K562 (cell line): ENCODE data around the gene GMPR. TPM values are rescaled to one million over a fixed set of nuclear protein-coding genes. Genes with fewer than 3 reads are reported as not detected.

Experiments used
- BRF1 ChIP-seq: IDR thresholded peaks from 3 replicates; pipeline ENCODE4 v1.6.1; 2011; ENCODE audit warnings: borderline replicate concordance, mild to moderate bottlenecking; ENCODE audit not compliant: insufficient read length; ENCODE audit errors: extremely low read depth
- CBX1 ChIP-seq: sonication (generic); IDR thresholded peaks from 2 replicates; pipeline ENCODE4 v1.6.1; 2016; ENCODE audit warnings: antibody characterized with exemption, low read depth, mild to moderate bottlenecking
- COPS2 ChIP-seq: fragments of 450-650 bp; conservative IDR thresholded peaks from 2 replicates; pipeline ENCODE4 v1.6.1; 2016; ENCODE audit warnings: mild to moderate bottlenecking, moderate library complexity
- CREBBP ChIP-seq: IDR thresholded peaks from one replicate; pipeline ENCODE4 v1.6.1; 2012; ENCODE audit warnings: low read depth, mild to moderate bottlenecking, control low read depth, inconsistent platforms, low read length
- E4F1 ChIP-seq: fragments of 250-450 bp; sonication (Bioruptor Pico); IDR thresholded peaks from 2 replicates; pipeline ENCODE4 v1.5.0; 2021; ENCODE audit warnings: mild to moderate bottlenecking, borderline replicate concordance
- JUN ChIP-seq, 2 experiments: sonication (generic) in 1 of 2; formaldehyde crosslinking in 1 of 2; IDR thresholded peaks; 2 replicates each; pipeline versions ENCODE4 v1.6.1 to v1.8.0; 2012 to 2022; ENCODE audit warnings: borderline replicate concordance in 2 of 2, mild to moderate bottlenecking in 2 of 2, improper control_type of control experiment in 1 of 2, low read depth in 1 of 2, low read length in 1 of 2, missing genetic modification reagents in 1 of 2
- NCOA6 ChIP-seq: fragments of 450-650 bp; IDR thresholded peaks from 2 replicates; pipeline ENCODE4 v1.6.1; 2017; ENCODE audit warnings: mild to moderate bottlenecking
- PHTF2 ChIP-seq: fragments of 250-450 bp; sonication (Bioruptor Pico); IDR thresholded peaks from 2 replicates; pipeline ENCODE4 v1.5.0; 2021; ENCODE audit warnings: mild to moderate bottlenecking
- PRMT5 ChIP-seq: sonication (generic); formaldehyde crosslinking; IDR thresholded peaks from 2 replicates; pipeline ENCODE4 v1.5.0; 2020; ENCODE audit warnings: missing genetic modification reagents
- SLC30A9 ChIP-seq: fragments of 250-450 bp; sonication (Bioruptor Pico); IDR thresholded peaks from 2 replicates; pipeline ENCODE4 v1.8.0; 2022; ENCODE audit warnings: mild to moderate bottlenecking, moderate library complexity
- SMARCA4 ChIP-seq: fragments of 450-650 bp; IDR thresholded peaks from 2 replicates; pipeline ENCODE4 v1.6.1; 2016
- SMARCE1 ChIP-seq: fragments of 450-650 bp; IDR thresholded peaks from 2 replicates; pipeline ENCODE4 v1.7.1; 2016; ENCODE audit warnings: mild to moderate bottlenecking
- SMC3 ChIP-seq: conservative IDR thresholded peaks from 2 replicates; pipeline ENCODE4 v1.6.1; 2011; ENCODE audit warnings: low read depth, low read length, improper control_type of control experiment; ENCODE audit not compliant: insufficient read depth
- SRF ChIP-seq, 2 experiments: fragments of 250-450, 450-650 bp in 1 of 2; sonication (Bioruptor Pico) in 1 of 2; sonication (generic) in 1 of 2; formaldehyde crosslinking; IDR thresholded peaks; 2 replicates each; pipeline versions ENCODE4 v1.5.0 to v1.5.1; 2020 to 2022; ENCODE audit warnings: mild to moderate bottlenecking in 1 of 2, missing genetic modification reagents in 1 of 2
- TGIF2 ChIP-seq: sonication (generic); formaldehyde crosslinking; IDR thresholded peaks from 2 replicates; pipeline ENCODE4 v1.8.1; 2022; ENCODE audit warnings: mild to moderate bottlenecking, missing genetic modification reagents, moderate library complexity
- WHSC1 ChIP-seq: IDR thresholded peaks from one replicate; pipeline ENCODE4 v1.6.1; 2012; ENCODE audit warnings: low read length, control low read depth, inconsistent platforms
- XRCC3 ChIP-seq: fragments of 450-650 bp; IDR thresholded peaks from 2 replicates; pipeline ENCODE4 v1.6.1; 2017; ENCODE audit warnings: mild to moderate bottlenecking, moderate library complexity
- ZKSCAN1 ChIP-seq: fragments of 150-350 bp; IDR thresholded peaks from 2 replicates; pipeline ENCODE4 v1.6.1; 2016; ENCODE audit warnings: low read depth, low read length
- ZNF124 ChIP-seq: sonication (generic); formaldehyde crosslinking; IDR thresholded peaks from 2 replicates; pipeline ENCODE4 v1.8.1; 2022; ENCODE audit warnings: missing genetic modification reagents
- ZNF311 ChIP-seq: fragments of 250-450 bp; sonication (Bioruptor Pico); IDR thresholded peaks from 2 replicates; pipeline ENCODE4 v1.4.0; 2020; ENCODE audit warnings: mild to moderate bottlenecking, moderate library complexity
- ZNF512 ChIP-seq: IDR thresholded peaks from 2 replicates; pipeline ENCODE4 v1.6.1; 2016; ENCODE audit warnings: missing genetic modification characterization, missing compliant biosample characterization
- ZNF644 ChIP-seq: fragments of 200-800 bp; sonication (Bioruptor generic); IDR thresholded peaks from 2 replicates; pipeline ENCODE4 v1.6.1; 2016; ENCODE audit warnings: low read depth, missing genetic modification characterization, missing compliant biosample characterization
- ZNF696 ChIP-seq: fragments of 250-450 bp; sonication (Bioruptor Pico); conservative IDR thresholded peaks from 2 replicates; pipeline ENCODE4 v1.4.0; 2020; ENCODE audit warnings: mild to moderate bottlenecking, moderate library complexity
- ZZZ3 ChIP-seq: fragments of 450-650 bp; IDR thresholded peaks from 2 replicates; pipeline ENCODE4 v1.6.1; 2016; ENCODE audit warnings: antibody characterized with exemption, mild to moderate bottlenecking, moderate library complexity
- polyA plus RNA-seq, 8 experiments: library from polyadenylated mRNA; depleted of rRNA in 4 of 8; stranded (reverse) in 5 of 8; unstranded in 3 of 8; fragments of >200 nt; fragmentation: Nextera tagmentation in 2 of 8; fragmentation: Illumina TruSeq in 1 of 8; extraction: Ambion mirVana in 2 of 8; extraction: Trizol in 1 of 8; gene quantifications; 2 replicates each; pipeline versions ENCODE4 v1.2.1 to v1.2.3, GENCODE V29; 2011 to 2014; ENCODE audit warnings: inconsistent platforms in 1 of 8, missing spikeins in 1 of 8
- total RNA-seq, 7 experiments: library from RNA; depleted of rRNA in 6 of 7; stranded (reverse); fragments of >200 nt in 6 of 7; fragmentation: Illumina TruSeq in 2 of 7; extraction: Trizol in 2 of 7; gene quantifications; 2 replicates each; pipeline versions ENCODE4 v1.2.1 to v1.2.3, GENCODE V29; 2011 to 2021; ENCODE audit warnings: low replicate concordance in 1 of 7

GMPR gene
- total and polyA plus RNA-seq, 9 of the 15 experiments (the other 6 are each of a cell fraction or from before 2014, with no cell fraction given) = 34.6 to 83.7 (median 49.8) TPM

GRCh38 chr6:16238057-16238962 is at the start of gene GMPR (continued):
- TF ChIP-seq TGIF2 (CRISPR knock-in tag) (no peak), BRF1 (no peak), NCOA6 (no peak), XRCC3 (no peak), ZNF696 (no peak), CREBBP (no peak), SLC30A9 (CRISPR knock-in tag) (no peak), PHTF2 (CRISPR knock-in tag) (no peak), SMC3 (no peak), ZZZ3 (no peak), ZNF512 (tag) (no peak), WHSC1 (no peak), PRMT5 (no peak), SMARCA4 (peak; percentile 63), E4F1 (CRISPR knock-in tag) (no peak), ZKSCAN1 (no peak), ZNF644 (peak; percentile 77; the same call in 1 of the 2 replicates), COPS2 (no peak), SRF (CRISPR knock-in tag; IDR thresholded peaks at IDR 0.05) (peak in 1 of 2 experiments; percentile 37; a peak in 1 of 4 replicates), CBX1 (no peak; the same call in none of the 2 replicates), ZNF124 (CRISPR knock-in tag) (no peak), ZNF311 (CRISPR knock-in tag) (no peak), SMARCE1 (peak; percentile 64), JUN (IDR thresholded peaks at IDR 0.05; ENCODE audit: borderline replicate concordance, low read depth, low read length) (peak; percentile 6; the same call in 1 of the 2 replicates), JUN (CRISPR knock-in tag; IDR thresholded peaks at IDR 0.05; ENCODE audit: borderline replicate concordance) (peak; percentile 63; the same call in 1 of the 2 replicates)
